T-helper 2 cell treated with Interferon-gamma antibody and Interleukin-4, amounts not matched to agents 5 μg/mL and 100 μg/mL, for 36 hours (primary cell): ENCODE results near the gene TTC21A.

Source experiments
- DNase-seq: peaks from one replicate; pipeline ENCODE4 v3.0.0; 2021; ENCODE audit warnings: low spot score
- H3K27ac Mint-ChIP-seq: one replicate; pipeline ENCODE4 v1.8.0; 2021; ENCODE audit warnings: mild to moderate bottlenecking, mixed read lengths
- H3K27me3 Mint-ChIP-seq: one replicate; pipeline ENCODE4 v1.8.0; 2021; ENCODE audit warnings: low read depth, mixed read lengths
- H3K36me3 Mint-ChIP-seq: one replicate; pipeline ENCODE4 v1.8.0; 2021; ENCODE audit warnings: low read depth, mixed read lengths
- H3K4me1 Mint-ChIP-seq: one replicate; pipeline ENCODE4 v1.8.0; 2021; ENCODE audit warnings: low read depth, mixed read lengths
- H3K4me3 Mint-ChIP-seq: one replicate; pipeline ENCODE4 v1.8.0; 2022; ENCODE audit warnings: mild to moderate bottlenecking, moderate library complexity, mixed read lengths
- H3K9me3 Mint-ChIP-seq: one replicate; pipeline ENCODE4 v1.8.0; 2021; ENCODE audit warnings: mixed read lengths

TTC21A gene

GRCh38 chr3:39114456-39114855 is 7.0 kb downstream of the TTC21A start:
- Mint-ChIP-seq H3K36me3 (no peaks in the 10 kb centered on the region), H3K27ac (no peak overlapping the region), H3K4me3 (no peak overlapping the region), H3K9me3 (no peaks in the 10 kb centered on the region), H3K27me3 (peaks cover 2% of the 10 kb centered on the region), H3K4me1 (peaks cover under 1% of the 10 kb centered on the region)
- DNase-seq, result no peak

DNA sequence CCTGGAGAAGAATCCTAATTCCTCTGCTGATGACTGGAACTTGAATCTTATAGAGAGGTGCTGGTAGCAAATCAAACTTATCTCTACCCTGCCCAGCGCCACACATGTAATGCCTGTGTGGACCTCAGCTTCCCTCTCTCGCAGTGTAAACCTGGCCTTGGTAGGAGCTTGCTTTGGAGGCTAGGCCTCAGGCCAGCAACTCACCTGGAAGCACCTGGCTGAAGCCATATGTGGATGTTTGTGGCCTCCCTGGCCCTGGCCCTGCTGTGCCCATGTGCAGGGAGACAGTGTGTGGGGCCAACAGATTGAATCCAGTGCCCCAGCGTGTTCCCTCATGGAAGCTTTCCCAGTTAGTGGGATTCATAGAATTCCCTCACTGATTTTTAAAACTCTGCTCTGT is 8.4 kb downstream of the TTC21A start:
- Mint-ChIP-seq H3K27me3 (peaks cover 2% of the 10 kb centered on the region), H3K9me3 (no peaks in the 10 kb centered on the region), H3K27ac (no peak overlapping the region), H3K4me1 (no peaks in the 10 kb centered on the region), H3K36me3 (no peaks in the 10 kb centered on the region), H3K4me3 (no peak overlapping the region)
- no peak for DNase-seq

DNA sequence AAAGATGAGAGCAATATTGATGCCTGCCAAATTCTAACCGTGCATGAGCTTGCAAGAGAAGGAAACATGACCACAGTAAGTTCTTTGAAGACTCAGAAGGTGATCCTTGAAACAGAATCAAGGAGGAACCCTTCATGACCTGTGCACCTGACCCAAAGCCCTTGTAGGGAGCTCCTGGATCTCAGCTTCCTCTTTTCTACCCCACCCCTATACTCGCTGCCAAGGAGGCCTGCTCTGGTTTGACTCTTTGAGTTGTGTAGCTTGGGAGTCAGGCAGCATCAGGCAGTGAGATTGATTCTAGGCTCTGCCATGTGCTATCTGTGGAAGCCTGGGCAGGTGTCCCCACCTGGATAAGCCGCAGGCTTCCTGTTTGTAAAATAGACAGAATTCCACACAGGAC is 10.6 kb downstream of the TTC21A start:
- Mint-ChIP-seq H3K27me3 (peaks cover 9% of the 10 kb centered on the region), H3K4me1 (no peaks in the 10 kb centered on the region), H3K27ac (no peak overlapping the region), H3K9me3 (no peaks in the 10 kb centered on the region), H3K36me3 (no peaks in the 10 kb centered on the region), H3K4me3 (no peak overlapping the region)
- no peak for DNase-seq

DNA sequence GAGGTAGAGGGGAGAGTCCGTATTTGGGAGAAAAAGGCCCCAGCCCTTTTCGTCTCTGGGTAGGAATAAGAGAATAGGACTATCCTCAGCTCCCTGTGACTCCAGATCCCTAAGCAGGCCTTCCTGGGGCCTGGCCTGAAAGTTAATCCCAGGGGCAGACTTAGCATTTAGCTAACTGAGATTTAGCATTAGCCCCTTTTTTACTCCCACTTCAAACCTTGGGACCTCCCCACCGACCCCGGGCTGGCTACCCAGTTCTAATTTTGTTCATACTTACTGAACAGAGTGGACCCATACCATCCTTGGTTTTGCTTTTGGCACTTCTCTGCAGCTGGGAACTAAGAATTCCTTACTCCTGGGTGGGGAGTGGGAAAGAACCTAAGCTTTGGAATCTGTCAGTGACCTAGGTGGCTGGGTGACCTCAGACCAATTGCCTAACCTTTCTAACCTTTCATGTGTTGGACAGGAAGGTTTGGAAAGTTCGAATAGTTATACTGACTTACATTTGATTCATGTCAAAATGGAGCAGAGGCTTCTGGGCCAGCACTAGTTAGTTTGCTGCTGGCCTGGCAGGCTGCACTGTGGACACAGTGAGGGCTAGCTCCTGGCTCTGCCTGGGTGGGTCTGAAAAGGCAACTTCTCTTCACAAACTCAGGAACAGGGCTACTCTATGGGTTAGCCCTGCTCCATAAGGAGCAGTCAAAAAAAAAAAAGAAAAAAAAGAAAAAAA is 11.6 kb downstream of the TTC21A start:
- H3K4me3 Mint-ChIP-seq, result no peak overlapping the region
- no peaks in the 10 kb centered on the region for H3K9me3 Mint-ChIP-seq
- no peak overlapping the region for H3K27ac Mint-ChIP-seq
- H3K4me1 Mint-ChIP-seq, result no peaks in the 10 kb centered on the region
- no peak for DNase-seq
- H3K27me3 Mint-ChIP-seq, result peaks cover 15% of the 10 kb centered on the region
- no peaks in the 10 kb centered on the region for H3K36me3 Mint-ChIP-seq

DNA sequence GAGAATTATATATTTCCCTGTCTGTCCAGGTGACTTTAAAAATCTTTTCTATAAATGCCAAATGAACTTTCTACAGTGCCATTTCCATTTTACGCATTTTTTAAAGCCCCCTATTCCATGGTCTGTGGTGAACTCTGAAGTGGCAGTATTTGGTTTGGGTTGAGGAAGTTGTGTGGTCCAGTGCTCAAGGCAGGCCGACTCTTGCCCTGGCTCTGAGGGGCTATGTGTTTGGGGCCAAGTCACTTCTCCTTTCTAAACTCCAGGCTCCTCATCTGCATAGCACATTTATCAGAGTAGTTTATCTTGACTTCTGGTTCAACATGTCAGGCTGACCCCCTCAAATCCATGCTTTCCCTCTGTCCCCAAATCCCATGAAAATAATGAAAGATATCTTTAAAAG is 14.1 kb downstream of the TTC21A start:
- Mint-ChIP-seq H3K27me3 (peaks cover 18% of the 10 kb centered on the region), H3K9me3 (no peaks in the 10 kb centered on the region), H3K36me3 (no peaks in the 10 kb centered on the region), H3K27ac (no peak overlapping the region), H3K4me1 (peaks cover under 1% of the 10 kb centered on the region), H3K4me3 (no peak overlapping the region)
- no peak for DNase-seq

DNA sequence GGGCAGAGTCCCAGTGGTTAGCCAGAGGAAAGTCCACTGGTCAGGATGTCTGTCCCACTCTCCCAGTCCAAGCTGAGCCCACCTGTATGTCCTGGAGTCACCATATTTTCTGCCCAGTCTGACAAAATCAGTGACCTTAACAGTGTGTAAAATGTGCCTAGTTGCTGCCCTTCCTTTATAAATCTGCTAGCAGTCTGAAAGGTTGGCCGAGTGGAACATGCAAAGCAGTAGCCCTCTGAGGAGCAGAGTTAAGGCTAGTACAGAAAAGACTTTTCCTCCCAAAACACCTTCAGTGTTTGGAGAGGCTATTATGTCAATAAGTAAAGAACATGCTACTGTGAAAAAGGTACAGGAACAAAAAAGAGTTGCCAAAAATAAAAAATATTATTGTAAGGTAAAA is 15.3 kb downstream of the TTC21A start:
- H3K9me3 Mint-ChIP-seq, result no peaks in the 10 kb centered on the region
- H3K27me3 Mint-ChIP-seq, result peaks cover 17% of the 10 kb centered on the region
- H3K4me3 Mint-ChIP-seq, result no peak overlapping the region
- peaks cover 9% of the 10 kb centered on the region for H3K4me1 Mint-ChIP-seq
- no peak for DNase-seq
- H3K27ac Mint-ChIP-seq, result no peak overlapping the region
- H3K36me3 Mint-ChIP-seq, result no peaks in the 10 kb centered on the region

- Mint-ChIP-seq H3K36me3 (no peaks in the 10 kb centered on the region), H3K4me3 (no peak overlapping the region), H3K27me3 (peaks cover 16% of the 10 kb centered on the region), H3K27ac (no peak overlapping the region), H3K9me3 (no peaks in the 10 kb centered on the region), H3K4me1 (peaks cover 17% of the 10 kb centered on the region)
- DNase-seq, result no peak
These were observed 17.7 kb downstream of the TTC21A start for GRCh38 chr3:39124876-39125840.

DNA sequence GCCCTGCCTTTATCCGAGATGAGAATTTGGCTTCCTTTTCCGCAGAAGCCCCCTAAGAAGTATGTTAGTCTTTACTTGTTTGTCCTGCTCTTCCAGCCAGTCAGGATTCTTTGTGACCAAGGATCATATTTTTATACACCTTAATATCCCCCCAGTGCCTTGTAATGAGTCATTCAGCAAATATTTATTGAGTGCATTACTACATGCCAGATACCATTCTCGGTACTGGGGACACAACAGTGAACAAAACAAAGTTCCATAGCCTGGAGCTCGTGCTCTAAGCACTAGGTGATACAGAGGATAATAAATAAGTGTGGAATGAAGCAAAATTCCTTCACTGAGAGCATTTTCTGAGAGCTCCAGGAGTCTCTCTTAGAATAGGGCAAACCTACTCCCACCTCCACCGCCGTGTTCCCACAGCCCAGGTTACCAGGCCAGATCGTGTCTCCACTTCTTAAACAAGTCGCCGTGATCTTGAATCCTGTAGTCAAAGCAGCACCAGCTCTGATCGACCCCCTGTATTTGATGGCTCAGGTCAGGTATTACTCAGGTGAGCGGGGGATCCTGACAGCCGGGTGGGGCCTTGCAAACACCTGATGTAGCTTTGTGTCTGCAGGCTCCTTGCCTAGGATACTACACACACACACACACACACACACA is 18.5 kb downstream of the TTC21A start:
- DNase-seq, result no peak
- Mint-ChIP-seq H3K4me1 (peaks cover 19% of the 10 kb centered on the region), H3K36me3 (no peaks in the 10 kb centered on the region), H3K27me3 (peaks cover 16% of the 10 kb centered on the region), H3K9me3 (no peaks in the 10 kb centered on the region), H3K4me3 (no peak overlapping the region), H3K27ac (no peak overlapping the region)

- Mint-ChIP-seq H3K4me1 (peaks cover 23% of the 10 kb centered on the region), H3K9me3 (no peaks in the 10 kb centered on the region), H3K4me3 (no peak overlapping the region), H3K36me3 (no peaks in the 10 kb centered on the region), H3K27ac (no peak overlapping the region), H3K27me3 (peaks cover 16% of the 10 kb centered on the region)
- no peak for DNase-seq
These were observed 19.1 kb downstream of the TTC21A start for GRCh38 chr3:39126532-39127071.

DNA sequence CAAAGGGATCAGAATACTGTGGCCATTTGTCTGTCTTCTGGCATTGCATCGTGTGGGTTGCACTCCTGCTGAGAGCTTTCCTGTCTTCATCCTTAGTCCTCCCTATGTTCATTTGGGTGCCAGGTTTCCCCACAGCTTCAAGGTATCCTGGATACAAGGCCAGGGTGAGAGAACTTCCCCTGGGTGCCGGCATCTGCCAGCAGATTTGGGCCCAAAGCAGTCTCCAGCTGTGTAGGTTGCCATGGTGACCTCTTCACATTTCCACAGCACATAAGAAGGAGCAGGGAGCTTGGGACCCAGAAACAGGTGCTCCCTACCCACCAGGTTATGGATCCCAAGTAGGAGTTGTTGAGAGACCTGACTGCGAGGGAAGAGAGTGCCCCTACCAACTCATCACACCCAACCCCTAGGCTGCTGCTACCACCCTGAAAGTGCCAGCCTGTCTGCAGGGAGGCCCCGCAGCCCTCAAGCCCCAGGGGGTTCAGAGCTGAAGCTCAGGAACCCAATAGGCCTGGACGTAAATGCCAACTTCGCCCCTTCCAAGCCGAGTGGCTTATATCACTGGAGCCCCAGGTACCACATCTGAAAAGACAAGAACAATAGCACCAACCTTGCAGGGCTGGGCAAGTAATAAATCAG is 19.9 kb downstream of the TTC21A start:
- no peak overlapping the region for H3K4me3 Mint-ChIP-seq
- no peaks in the 10 kb centered on the region for H3K36me3 Mint-ChIP-seq
- no peak overlapping the region for H3K27ac Mint-ChIP-seq
- H3K4me1 Mint-ChIP-seq, result peaks cover 23% of the 10 kb centered on the region
- H3K9me3 Mint-ChIP-seq, result no peaks in the 10 kb centered on the region
- no peak for DNase-seq
- H3K27me3 Mint-ChIP-seq, result peaks cover 13% of the 10 kb centered on the region

DNA sequence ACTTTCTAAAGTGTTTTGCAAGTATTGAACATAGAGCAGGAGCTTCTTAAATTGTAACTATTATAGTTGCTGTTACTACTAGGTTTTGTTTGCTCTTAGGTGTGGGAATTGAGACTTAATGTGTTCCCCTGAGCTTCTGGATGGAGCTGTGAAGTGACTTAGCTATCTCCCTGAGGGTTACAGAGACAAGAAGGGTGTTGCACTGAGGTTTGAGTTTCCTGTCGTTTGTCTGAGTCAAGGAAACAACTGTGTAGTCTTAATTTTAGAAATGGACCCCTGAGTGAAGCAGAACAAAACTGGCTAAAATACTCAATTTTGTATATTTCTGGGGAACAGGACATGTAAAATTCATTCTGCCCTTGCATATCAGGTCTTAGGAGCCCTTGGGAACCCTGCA is 20.4 kb downstream of the TTC21A start:
- Mint-ChIP-seq H3K4me3 (no peak overlapping the region), H3K9me3 (no peaks in the 10 kb centered on the region), H3K27me3 (peaks cover 11% of the 10 kb centered on the region), H3K27ac (no peak overlapping the region), H3K4me1 (peaks cover 23% of the 10 kb centered on the region), H3K36me3 (no peaks in the 10 kb centered on the region)
- DNase-seq, result no peak

DNA sequence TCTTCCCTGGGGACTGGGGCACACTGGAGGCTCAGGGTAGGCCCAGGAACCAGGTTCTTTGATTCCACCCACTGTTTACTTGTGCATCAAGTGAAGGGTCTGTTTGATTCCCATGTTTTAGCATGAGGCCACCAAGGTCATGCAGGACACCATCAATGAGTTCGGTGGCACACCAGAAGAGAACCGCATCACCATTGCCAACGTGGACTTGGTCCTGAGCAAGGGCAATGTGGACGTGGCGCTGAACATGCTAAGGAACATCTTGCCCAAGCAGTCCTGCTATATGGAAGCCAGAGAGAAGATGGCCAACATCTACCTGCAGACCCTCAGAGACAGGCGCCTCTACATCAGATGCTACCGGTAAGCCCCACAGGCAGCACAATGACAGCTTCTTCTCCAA is 21.5 kb downstream of the TTC21A start:
- Mint-ChIP-seq H3K4me3 (no peak overlapping the region), H3K27ac (no peak overlapping the region), H3K9me3 (no peaks in the 10 kb centered on the region), H3K36me3 (no peaks in the 10 kb centered on the region), H3K27me3 (peaks cover 4% of the 10 kb centered on the region), H3K4me1 (peaks cover 23% of the 10 kb centered on the region)
- no peak for DNase-seq

DNA sequence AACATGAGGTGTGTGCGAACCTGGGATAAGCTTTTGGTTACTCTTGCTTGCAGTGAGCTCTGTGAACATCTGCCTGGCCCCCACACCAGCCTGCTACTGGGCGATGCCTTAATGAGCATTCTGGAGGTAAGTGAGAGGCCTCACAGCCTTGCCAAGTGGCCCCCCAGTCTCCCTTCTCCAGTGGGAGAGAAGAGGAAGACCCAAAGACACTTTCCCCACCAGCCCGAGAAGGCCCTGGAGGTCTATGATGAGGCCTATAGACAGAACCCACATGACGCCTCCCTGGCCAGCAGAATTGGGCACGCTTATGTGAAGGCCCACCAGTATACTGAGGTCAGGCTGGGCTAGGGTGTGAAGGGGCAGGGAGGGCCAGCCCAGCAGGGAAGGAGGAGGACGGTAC is 22.5 kb downstream of the TTC21A start:
- no peak for DNase-seq
- Mint-ChIP-seq H3K27me3 (no peaks in the 10 kb centered on the region), H3K9me3 (no peaks in the 10 kb centered on the region), H3K36me3 (no peaks in the 10 kb centered on the region), H3K27ac (no peak overlapping the region), H3K4me3 (no peak overlapping the region), H3K4me1 (peaks cover 23% of the 10 kb centered on the region)
